HG03457 (cell line): Measurements from ENCODE around the gene HERC4.
"Not testable (repeated sequence)": the region's sequence is repeated elsewhere in the genome, so short reads cannot be mapped to it uniquely, and the experiment has no call there.

Source experiments
- ATAC-seq: cut with Tn5 transposase; IDR thresholded peaks from one replicate; pipeline ENCODE4 v1.9.1; 2021; ENCODE audit warnings: moderate number of reproducible peaks; ENCODE audit not compliant: unreplicated experiment

HERC4 gene

DNA sequence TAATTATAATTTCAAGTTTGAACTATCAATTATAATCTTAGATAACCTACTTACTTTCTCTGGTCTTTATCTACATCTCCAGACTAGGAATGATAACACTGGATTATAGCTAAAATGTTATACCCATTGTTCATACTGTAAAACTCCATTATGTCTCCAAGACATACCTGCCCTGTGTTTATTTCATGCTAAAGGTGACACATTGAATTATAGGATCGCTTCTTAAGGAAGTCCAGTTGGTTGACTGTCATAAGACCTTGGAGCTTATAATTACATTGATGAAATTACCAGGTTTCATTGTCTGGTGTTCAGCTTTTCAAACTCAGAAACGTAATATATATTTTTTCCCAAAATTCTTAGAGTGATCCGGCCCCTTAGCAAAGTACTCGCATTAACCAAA is 15.5 kb upstream of the HERC4 start:
- ATAC-seq, result no peak

DNA sequence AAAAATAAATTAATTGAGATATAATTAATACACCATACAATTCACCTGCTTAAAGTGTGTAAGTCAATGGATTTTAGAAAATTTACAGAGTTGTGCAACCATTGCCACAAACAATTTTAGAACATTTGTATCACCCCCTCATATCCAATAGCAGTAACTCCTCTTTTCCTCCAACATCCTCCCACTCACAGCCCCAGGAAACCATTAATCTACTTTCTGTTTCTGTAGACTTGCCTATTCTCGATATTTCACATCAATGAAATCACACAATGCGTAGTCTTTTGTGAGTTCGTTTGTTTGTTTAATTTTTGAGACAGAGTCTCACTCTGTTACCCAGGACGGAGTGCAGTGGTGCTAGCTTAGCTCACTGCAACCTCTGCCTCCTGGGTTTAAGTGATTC is 13.7 kb upstream of the HERC4 start:
- no peak for ATAC-seq

DNA sequence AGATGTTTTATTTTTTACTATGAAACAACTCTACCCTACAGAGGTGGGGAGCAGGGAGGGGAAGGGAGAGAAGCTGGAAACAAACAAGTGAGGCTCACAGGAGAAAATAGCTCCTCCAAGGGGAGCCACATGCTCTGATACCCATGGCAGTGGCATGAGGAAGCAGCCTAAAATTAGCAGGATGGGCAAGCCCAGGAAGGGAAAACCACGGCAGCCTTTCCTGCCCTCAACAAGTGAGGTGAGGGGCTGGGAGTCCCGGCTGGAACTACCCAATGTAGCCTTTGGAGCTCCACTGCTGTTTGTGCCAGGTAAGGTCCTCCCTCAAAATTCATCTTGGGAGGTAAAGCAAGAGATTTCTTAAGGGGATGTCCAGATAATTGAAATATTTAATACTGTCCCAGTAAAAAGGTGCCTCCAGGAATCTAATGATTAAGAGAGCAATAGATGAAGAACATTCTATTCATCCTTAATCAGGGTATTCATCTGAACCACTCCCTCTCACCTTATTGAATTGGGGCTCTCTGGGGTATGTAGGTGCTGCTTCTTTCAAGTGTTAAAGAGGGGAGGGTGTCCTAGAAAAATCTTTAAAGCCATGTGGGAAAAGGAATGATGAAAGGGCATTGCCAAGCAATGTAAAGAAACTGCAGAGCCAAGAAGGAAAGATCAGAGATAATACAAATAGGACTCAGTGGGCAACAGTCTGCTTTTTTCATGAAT is 12.8 kb upstream of the HERC4 start:
- no peak for ATAC-seq

DNA sequence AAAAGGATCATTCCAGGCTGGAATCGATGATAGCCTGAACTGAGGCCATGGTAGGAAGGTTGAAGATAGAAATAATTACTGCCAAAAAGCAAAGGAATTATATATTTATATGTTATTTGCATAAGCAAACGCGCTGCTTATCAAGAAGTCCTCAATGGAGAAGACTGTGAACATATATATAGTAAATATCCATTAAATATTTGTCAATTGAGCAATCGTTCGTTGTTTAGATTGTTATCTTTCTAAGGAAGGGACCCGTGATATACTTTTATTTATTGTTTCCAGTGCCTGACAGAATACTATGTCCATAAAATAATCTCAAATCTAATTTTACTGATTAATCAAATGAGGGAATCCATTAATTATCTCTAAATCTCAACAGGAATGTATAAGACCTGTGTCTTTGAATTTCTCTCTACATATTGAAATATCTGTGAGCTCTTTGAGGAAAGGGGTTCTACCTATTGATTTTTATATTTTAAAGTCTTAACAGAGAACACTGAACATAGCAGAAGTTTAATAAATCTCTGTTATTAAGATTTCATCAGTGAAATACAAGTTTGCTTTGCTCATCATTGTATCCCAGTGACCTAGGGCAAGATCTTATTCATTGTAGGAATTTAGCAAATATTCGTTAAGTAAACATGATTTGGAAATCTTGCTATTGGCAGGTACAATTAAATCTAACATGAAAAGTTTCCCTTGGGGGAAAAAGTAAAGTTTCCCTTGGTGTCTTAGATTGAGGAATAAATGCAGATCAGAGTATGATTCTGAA is 12.0 kb upstream of the HERC4 start:
- no peak for ATAC-seq

DNA sequence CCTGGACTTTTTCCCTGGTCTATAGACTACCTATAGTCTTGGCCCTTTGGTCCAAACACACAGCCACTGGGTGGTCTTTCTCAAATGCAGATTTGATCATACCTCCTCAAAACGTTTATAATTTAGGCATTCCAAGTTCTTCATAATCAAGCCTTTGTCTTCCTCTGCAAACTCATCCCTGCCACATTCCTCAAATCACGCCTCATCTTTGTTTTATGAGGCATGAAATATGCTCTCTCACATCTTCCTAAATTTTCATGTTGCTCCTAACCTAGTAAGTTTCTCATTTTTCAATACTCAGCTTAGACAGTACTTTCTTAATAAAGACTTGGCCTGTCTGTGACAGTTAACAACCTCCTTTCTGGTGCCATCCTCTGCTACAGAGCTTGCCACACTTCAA is 10.9 kb upstream of the HERC4 start:
- no peak for ATAC-seq

DNA sequence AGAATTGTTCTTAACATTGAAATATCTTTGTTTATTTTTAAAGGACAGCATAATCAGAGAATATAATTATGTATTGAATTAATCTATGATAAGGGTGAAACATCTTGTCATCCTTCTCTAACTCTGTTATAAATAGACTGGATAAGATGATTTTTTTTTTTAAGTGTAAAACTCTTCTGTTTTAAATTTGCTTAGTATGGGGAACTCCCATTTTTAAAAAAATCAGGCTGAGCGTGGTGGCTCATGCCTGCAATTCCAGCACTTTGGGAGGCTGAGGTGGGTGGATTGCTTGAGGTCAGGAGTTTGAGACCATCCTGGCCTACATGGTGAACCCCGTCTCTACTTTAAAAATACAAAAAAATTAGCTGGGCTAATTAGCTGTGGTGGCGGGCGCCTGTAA is 9.4 kb upstream of the HERC4 start:
- ATAC-seq, result no peak

DNA sequence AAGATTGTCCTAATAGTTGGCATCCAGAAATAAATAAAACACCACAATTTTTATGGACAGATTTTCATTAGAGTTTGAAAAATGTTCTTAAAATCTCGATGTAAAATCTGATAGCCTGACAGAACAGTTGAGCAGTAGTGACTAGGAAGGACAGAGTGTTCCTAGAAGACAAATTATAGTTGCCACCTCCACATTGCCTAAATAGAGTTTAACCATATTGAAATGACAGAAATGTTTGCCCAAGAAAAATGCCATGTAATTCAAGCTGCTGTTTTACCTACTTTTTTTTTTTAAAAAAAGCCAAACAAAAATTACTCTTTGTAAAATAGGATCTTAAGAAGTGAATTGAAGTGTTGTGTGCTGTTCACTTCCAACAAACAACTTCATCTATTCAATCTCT is 8.9 kb upstream of the HERC4 start:
- ATAC-seq, result no peak

DNA sequence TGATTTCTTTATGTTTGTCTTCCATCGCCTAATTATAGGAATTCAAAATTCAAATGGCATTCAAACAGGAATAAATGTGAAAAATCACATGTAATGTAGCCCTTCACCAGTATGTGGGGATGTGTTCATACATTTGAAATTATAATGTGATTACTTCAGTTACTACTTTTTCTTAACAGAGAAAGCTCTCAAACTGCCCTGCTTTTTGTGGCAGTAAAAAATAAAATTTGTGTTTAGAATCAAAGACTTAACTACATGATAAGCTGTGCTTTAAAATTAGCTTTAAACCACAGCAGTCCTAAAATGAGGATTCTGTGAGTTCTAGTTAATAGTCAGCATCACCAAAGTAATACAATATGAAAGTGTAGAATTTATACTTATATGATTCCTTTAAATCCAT is 7.8 kb upstream of the HERC4 start:
- no peak for ATAC-seq

DNA sequence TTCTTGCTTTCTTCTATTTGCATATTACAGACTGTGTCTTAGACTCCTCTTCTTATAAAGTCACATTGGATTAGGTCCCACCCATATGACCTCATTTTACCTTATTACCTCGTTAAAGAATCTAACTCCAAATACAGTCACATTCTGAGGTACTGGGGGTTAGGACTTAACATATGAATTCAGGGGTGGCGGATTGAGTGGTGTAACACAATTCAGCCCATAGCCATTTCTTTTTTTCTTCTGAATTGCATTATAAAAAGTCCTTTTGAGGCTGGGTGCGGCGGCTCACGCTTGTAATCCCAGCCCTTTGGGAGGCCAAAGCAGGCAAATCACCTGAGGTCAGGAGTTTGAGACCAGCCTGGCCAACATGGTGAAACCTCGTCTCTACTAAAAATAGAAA is 6.8 kb upstream of the HERC4 start:
- ATAC-seq, result no peak

DNA sequence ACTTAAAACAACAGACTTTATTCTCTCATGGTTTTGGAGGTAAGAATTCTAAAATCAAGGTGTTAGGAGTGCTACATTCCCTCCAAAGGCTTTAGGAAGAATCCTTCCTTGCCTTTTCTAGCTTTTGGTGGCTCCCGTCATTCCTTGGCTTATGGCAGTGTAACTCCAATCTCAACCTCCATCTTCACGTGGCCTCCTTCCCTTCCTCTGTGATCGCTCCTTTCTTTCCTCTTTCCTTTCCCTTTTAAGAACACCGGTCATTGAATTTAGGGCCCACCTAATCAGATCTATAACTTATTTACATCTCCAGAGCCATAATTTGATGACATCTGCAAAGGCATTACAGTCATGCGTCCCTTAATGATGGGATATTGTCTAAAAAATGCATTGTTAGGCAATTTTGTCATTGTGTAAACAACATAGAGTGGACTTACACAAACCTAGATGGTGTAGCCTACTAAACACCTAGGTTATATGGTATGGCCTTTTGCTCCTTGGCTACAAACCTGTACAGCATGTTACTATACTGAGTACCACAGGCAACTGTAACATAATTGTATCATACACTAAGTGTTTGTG is 5.9 kb upstream of the HERC4 start:
- ATAC-seq, result no peak

DNA sequence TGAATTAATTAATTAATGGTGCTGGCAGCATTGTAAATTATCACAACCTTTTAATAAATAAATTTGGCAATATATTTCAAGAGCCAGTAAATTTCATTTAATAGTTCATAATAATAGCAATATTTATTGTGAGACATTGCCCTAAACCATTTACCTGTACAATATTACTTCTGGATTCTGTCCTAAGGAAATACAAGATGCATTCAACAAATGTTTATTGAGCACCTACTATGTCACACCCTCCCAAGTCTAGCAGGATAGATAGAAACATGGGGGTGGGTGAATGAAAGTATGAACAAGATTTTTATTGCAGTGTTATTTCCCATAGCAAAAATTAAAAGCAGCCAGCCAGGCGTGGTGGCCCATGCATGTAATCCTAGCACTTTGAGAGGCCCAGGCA is 4.4 kb upstream of the HERC4 start:
- ATAC-seq, result no peak

DNA sequence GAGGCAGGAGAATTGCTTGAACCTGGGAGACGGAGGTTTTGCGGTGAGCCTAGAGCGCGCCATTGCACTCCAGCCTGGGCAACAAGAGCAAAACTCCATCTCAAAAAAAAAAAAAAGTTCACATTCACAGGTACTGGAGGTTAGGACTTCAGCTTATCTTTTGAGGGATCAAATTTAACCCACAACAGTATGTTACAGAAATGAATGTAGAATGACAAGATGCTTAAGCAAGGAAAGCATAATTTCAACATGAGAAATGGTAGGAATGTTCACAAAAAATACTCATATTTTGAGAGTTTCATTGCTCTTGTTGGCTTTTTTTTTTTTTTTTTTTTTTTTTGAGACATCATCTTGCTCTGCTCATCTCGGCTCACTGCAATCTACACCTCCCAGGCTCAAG is 1.9 kb upstream of the HERC4 start:
- ATAC-seq, result no peak

DNA sequence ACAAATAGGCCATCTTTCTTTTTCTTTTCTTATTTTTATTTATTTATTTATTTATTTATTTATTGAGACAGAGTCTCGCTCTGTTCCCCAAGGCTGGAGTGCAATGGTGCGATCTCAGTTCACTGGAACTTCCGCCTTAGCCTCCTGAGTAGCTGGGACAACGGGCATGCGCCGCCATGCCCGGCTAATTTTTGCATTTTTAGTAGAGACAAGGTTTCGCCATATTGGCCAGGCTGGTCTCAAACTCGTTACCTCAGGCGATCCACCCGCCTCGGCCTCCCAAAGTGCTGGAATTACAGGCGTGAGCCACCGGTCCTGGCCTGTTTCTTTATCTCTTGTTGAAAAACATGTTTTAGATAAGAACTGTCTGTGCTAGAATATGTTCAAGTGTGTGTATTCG is 998 bp upstream of the HERC4 start:
- ATAC-seq, result not testable (repeated sequence)

DNA sequence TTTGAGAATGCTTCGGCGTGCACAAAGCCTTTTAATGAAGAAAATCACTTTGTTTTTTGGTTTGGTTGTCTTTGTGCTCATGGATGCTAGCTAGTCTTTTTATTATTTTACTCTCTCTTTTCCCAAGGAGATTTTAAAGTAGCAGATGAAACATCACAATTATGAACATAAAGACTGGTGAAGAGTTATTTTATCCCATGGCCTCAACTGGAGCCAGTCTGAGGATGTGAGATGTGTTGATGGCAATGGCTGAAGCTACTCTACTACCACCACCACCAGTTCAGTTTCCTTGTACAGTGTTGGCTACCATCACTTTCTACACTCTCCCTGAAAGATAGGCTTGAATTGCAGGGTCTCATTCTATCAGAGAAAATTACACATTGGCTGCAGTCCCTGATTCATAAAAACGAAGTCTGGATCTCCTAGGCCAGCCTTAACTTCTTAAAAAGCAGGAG is 494 bp upstream of the HERC4 start:
- no peak for ATAC-seq

DNA sequence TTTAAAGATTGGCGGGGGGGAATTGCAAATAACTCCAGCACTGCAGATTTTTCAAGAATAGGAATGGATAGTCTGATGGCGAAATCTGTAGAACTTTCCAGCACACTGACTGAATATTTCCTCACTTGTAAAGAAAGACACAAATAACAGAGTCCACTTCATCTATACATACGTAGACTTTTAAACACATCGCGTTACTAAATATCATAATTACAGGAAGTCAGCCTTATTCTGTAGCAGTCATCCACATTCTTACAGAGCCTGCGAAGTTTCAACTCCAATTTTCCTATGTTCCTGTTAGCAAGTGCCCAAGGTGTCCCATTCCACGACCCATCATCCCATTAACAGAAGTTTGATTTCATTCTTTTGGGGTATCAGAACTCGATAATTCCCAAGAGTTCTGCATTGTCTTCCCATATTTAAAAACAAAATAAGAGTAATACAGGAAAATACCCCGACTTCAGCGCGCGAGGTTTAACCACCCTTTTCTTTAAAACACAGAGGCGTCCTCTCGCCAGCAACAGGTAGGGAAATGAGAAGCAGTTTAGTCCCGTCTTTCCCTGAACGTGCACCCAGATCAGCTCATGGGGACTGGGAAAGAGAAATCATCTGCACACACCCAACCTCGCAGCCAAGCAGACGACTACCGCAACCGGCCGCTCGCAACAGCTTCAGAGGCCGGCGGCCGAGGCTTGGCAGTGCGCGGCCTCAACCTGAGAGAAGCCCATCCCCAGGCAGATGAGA is 880 bp downstream of the HERC4 start:
- no peak for ATAC-seq

DNA sequence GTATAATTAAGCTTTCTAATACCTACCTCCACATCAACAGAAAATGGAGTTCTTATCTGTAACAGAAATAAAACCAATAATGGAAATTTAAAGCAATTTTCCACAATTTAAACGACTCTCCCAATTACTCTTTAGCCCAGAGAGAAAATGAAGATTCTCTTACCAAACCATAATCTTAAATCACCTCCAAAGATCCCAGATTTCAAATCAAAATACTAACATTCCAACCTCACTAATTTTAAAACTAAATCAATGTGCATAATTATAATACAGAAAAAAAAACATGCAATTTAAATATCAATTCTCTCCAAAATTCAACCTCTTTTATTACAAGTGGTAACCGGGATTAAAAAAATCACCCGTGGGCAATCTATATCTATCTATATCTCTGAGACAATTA is 1.5 kb downstream of the HERC4 start:
- ATAC-seq, result no peak

DNA sequence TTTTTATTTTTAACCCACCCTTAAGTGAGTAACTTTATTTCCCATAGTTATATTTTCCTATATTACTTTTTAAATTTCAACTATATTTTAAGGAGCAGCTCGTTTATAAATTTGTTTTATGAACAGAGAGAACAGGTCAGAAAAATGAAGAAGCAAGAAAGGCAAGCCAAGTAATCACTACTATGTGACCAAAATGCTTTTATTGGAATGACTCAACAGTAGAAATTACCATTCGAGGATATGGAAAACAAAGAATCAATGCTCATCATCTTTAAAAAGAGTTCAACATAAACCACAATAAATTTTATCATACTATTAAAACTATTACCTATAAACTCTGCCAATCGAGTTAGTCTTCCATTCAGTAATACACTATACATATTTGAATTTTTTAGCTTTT is 7.6 kb downstream of the HERC4 start:
- no peak for ATAC-seq

DNA sequence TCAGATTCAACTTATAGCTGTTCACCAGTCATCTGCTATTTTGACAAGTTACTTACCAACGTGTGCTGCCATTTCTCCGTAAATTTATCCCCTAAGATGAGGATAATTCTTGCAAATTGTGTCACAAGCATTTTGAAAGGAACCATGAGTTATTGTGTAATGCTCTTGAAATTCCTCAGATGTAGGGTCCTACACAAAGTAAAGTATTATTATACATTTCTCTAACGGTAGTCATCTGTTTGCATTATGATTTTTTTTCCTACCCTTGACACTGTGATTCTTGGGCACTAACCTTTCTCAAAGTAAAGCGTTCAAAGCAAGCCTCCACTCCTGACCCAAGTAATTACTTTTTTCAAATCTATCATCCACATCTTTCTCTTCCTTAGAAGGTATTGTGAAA is 8.1 kb downstream of the HERC4 start:
- no peak for ATAC-seq

DNA sequence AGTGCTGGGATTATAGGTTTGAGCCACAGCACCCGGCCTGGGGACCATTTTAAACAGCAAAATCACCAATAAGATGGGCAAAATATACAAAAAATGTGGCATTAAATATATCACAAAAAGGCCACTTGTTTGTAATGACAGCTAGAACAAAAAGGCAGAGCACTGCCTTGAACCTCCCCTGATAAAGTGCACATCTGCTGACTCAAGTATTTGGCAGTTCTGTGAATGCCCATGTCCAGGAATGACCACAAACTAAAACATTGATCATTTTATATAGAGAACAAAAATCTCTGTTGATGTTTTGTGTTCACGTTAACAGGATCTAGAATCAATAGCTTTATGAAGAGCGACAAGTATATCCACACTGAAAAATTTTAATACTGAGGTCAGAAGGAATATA is 21.5 kb downstream of the HERC4 start:
- no peak for ATAC-seq

DNA sequence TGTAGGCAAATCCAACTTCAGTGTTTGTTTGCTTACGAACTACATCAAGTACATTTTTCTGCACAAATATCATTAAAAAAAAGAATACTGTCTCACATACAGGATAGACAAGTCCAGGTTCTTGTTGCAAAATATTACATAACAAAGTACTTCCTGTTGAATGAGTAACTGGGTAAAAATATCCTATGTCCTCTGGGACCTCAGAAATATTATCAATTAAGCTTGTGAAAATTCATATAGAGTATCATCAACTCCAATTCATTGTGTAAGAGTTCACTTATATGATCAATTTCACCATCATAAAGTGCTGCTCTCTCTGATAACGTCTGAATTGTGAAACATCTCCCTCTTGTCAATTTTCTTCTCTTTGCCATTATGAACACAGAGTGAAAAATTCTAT is 22.6 kb downstream of the HERC4 start:
- no peak for ATAC-seq

DNA sequence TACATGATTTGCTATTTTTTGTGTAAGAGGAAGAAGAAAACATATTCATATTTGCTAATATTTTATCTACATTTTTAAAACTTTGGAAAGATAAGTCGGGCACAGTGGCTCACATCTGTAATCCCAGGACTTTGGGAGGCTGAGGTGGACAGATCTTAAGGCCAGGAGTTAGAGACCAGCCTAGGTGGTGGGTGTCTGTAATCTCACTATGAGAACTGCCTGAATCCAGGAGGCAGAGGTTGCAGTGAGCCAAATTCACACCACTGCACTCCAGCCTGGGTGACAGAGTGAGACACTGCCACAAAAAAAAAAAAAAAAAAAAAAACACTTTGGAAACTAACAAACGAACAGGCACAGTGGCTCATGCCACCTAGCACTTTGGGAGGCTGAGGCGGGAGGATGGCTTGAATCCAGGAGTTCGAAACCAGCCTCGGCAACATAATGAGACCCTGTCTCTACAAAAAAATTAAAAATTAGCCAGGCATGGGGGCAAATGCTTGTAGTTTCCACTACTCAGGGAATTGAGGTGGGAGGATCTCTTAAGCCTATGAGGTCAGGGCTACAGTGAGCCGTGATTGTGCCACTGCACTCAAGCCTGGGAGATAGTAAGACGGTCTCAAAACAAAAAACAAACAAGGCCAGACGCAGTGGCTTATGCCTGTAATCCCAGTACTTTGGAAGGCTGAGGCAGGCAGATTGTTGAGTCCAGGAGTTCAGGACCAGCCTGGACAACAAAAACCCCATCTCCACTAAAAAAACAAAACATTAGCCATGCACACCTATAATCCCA is 25.6 kb downstream of the HERC4 start:
- no peak for ATAC-seq
